MM.1S (cell line): ENCODE measurements around the gene JCHAIN.
"Not testable (repeated sequence)": the region's sequence is repeated elsewhere in the genome, so short reads cannot be mapped to it uniquely, and the experiment has no call there.

Source experiments
- DNase-seq: peaks from one replicate; pipeline ENCODE4 v3.0.0-alpha.2; 2015
- H2AFZ ChIP-seq: fragments of 300-600 bp; sonication (generic); 2 replicates; pipeline ENCODE4 v1.6.0; 2016; ENCODE audit warnings: antibody characterized with exemption, low read length
- H3F3A ChIP-seq: fragments of 300-600 bp; sonication (generic); 2 replicates; pipeline ENCODE4 v1.6.1; 2016; ENCODE audit warnings: mild to moderate bottlenecking, antibody characterized with exemption, low read length, moderate library complexity, mixed read lengths; ENCODE audit not compliant: insufficient read depth
- H3K27ac ChIP-seq: fragments of 300-600 bp; sonication (generic); 2 replicates; pipeline ENCODE4 v1.5.1; 2016; ENCODE audit warnings: mild to moderate bottlenecking, low read length
- H3K27me3 ChIP-seq: fragments of 300-600 bp; sonication (generic); replicated peaks from 2 replicates; pipeline ENCODE4 v1.6.0; 2016; ENCODE audit warnings: low read length; ENCODE audit not compliant: insufficient read depth
- H3K36me3 ChIP-seq: fragments of 300-600 bp; sonication (generic); replicated peaks from 2 replicates; pipeline ENCODE4 v1.6.1; 2016; ENCODE audit warnings: mild to moderate bottlenecking, low read length, mixed read lengths; ENCODE audit not compliant: insufficient read depth
- H3K4me1 ChIP-seq: fragments of 300-600 bp; sonication (generic); 2 replicates; pipeline ENCODE4 v1.6.1; 2016; ENCODE audit warnings: low read length, mixed read lengths
- H3K4me2 ChIP-seq: fragments of 300-600 bp; sonication (generic); 2 replicates; pipeline ENCODE4 v1.6.0; 2016; ENCODE audit warnings: low read depth, low read length
- H3K4me3 ChIP-seq: fragments of 300-600 bp; sonication (generic); 2 replicates; pipeline ENCODE4 v1.5.1; 2016; ENCODE audit warnings: low read length, mixed read lengths
- H3K79me2 ChIP-seq: fragments of 300-600 bp; sonication (generic); 2 replicates; pipeline ENCODE4 v1.6.1; 2016; ENCODE audit warnings: mixed run types, low read length, mixed read lengths
- H3K9ac ChIP-seq: fragments of 300-600 bp; sonication (generic); 2 replicates; pipeline ENCODE4 v1.6.1; 2016; ENCODE audit warnings: low read length, mixed read lengths
- H3K9me2 ChIP-seq: fragments of 300-600 bp; sonication (generic); replicated peaks from 2 replicates; pipeline ENCODE4 v1.6.1; 2016; ENCODE audit warnings: mild to moderate bottlenecking, low read length, mixed read lengths; ENCODE audit not compliant: insufficient read depth
- H3K9me3 ChIP-seq: fragments of 300-600 bp; sonication (generic); replicated peaks from 2 replicates; pipeline ENCODE4 v1.6.1; 2016; ENCODE audit warnings: mild to moderate bottlenecking, low read length, mixed read lengths; ENCODE audit not compliant: insufficient read depth
- H4K20me1 ChIP-seq: fragments of 300-600 bp; sonication (generic); 2 replicates; pipeline ENCODE4 v1.6.1; 2016; ENCODE audit warnings: mild to moderate bottlenecking, low read length, moderate library complexity, mixed read lengths; ENCODE audit not compliant: insufficient read depth
- CTCF ChIP-seq: fragments of 300-600 bp; sonication (generic); IDR thresholded peaks from 2 replicates; pipeline ENCODE4 v1.5.1; 2016; ENCODE audit warnings: antibody characterized with exemption, low read length, mixed read lengths
- EZH2 ChIP-seq: fragments of 300-600 bp; sonication (generic); optimal IDR thresholded peaks from 2 replicates; pipeline ENCODE3; 2017; ENCODE audit warnings: low read depth, mild to moderate bottlenecking, antibody characterized with exemption, low read length, mixed read lengths
- EZH2phosphoT487 ChIP-seq: fragments of 300-600 bp; sonication (generic); IDR thresholded peaks from 2 replicates; pipeline ENCODE4 v1.6.1; 2018; ENCODE audit warnings: antibody characterized with exemption, low read length

Gene JCHAIN

GRCh38 chr4:70700712-70701111 is 34.4 kb upstream of the JCHAIN start:
- TF ChIP-seq EZH2 (no peak), EZH2phosphoT487 (no peak), CTCF (no peak)

GRCh38 chr4:70698435-70698834 is 32.1 kb upstream of the JCHAIN start:
- H3K9me3 ChIP-seq, H3K9ac ChIP-seq, H3K4me3 ChIP-seq, H3K4me2 ChIP-seq, H3K4me1 ChIP-seq, DNase-seq, H2AFZ ChIP-seq, H3K9me2 ChIP-seq, H3F3A ChIP-seq, H3K27ac ChIP-seq, H3K79me2 ChIP-seq, H3K36me3 ChIP-seq, H3K27me3 ChIP-seq, H4K20me1 ChIP-seq: not testable (repeated sequence)

More at GRCh38 chr4:70700712-70701111, 34.4 kb upstream of the JCHAIN start:
- DNase-seq, result no peak
- Histone ChIP-seq H3K4me3 (no peak overlapping the region), H3F3A (peaks cover 22% of the 10 kb centered on the region), H3K9me2 (no peaks in the 10 kb centered on the region), H3K4me1 (0 out of 2 replicates have a peak, but pooled peaks cover 3% of the 10 kb centered on the region), H3K4me2 (no peak overlapping the region), H3K27me3 (no peaks in the 10 kb centered on the region), H4K20me1 (no peaks in the 10 kb centered on the region), H3K79me2 (peaks cover 6% of the 10 kb centered on the region), H3K36me3 (no peaks in the 10 kb centered on the region), H2AFZ (no peak overlapping the region), H3K27ac (no peak overlapping the region), H3K9me3 (no peaks in the 10 kb centered on the region), H3K9ac (no peak overlapping the region)

- peaks cover 14% of the 10 kb centered on the region for H3K4me1 ChIP-seq
- H3K9me3 ChIP-seq, H4K20me1 ChIP-seq, H3K9ac ChIP-seq, H3K27ac ChIP-seq, H2AFZ ChIP-seq, H3K9me2 ChIP-seq, DNase-seq, H3K36me3 ChIP-seq, H3K27me3 ChIP-seq, H3K4me2 ChIP-seq, H3F3A ChIP-seq, H3K4me3 ChIP-seq: not testable (repeated sequence)
- H3K79me2 ChIP-seq, result peaks cover 29% of the 10 kb centered on the region
These were observed 28.3 kb upstream of the JCHAIN start for GRCh38 chr4:70694633-70695032.

GRCh38 chr4:70691661-70692060 is 25.4 kb upstream of the JCHAIN start:
- no peak overlapping the region for H3K27ac ChIP-seq
- no peak overlapping the region for H3K9ac ChIP-seq
- peaks cover 18% of the 10 kb centered on the region for H3K4me1 ChIP-seq
- H3K36me3 ChIP-seq, result peaks cover 7% of the 10 kb centered on the region; the same call in 1 of the 2 replicates
- no peak overlapping the region for H3K4me2 ChIP-seq
- H3K9me2 ChIP-seq, result no peaks in the 10 kb centered on the region
- H3K9me3 ChIP-seq, result no peaks in the 10 kb centered on the region
- H2AFZ ChIP-seq, result no peak overlapping the region
- H4K20me1 ChIP-seq, result no peaks in the 10 kb centered on the region
- H3K79me2 ChIP-seq, result peaks cover 52% of the 10 kb centered on the region
- no peaks in the 10 kb centered on the region for H3K27me3 ChIP-seq
- no peak overlapping the region for H3K4me3 ChIP-seq
- DNase-seq, result no peak
- TF ChIP-seq CTCF (no peak), EZH2phosphoT487 (no peak), EZH2 (no peak)
- H3F3A ChIP-seq, result peaks cover 14% of the 10 kb centered on the region
